ENCODE data around the gene QPRT.
"Not testable (repeated sequence)": the region's sequence is repeated elsewhere in the genome, so short reads cannot be mapped to it uniquely, and the experiment has no call there.

Gene QPRT

GRCh38 chr16:29678691-29679267, at the start of gene QPRT:
QPRT (plus strand) TSS chr16:29679180; CDS start chr16:29679198, 18 bp downstream.
- DNase-seq (ENCODE audit: low spot score): no peak

GRCh38 chr16:29629318-29629717, 49.7 kb upstream of the QPRT start:
- DNase-seq (ENCODE audit: low spot score): not testable (repeated sequence)

- DNase-seq (ENCODE audit: low spot score): not testable (repeated sequence)
Observed at GRCh38 chr16:29631658-29632057, 47.3 kb upstream of the QPRT start.

GRCh38 chr16:29635902-29636301, 43.1 kb upstream of the QPRT start:
- not testable (repeated sequence) for DNase-seq (ENCODE audit: low spot score)

DNA sequence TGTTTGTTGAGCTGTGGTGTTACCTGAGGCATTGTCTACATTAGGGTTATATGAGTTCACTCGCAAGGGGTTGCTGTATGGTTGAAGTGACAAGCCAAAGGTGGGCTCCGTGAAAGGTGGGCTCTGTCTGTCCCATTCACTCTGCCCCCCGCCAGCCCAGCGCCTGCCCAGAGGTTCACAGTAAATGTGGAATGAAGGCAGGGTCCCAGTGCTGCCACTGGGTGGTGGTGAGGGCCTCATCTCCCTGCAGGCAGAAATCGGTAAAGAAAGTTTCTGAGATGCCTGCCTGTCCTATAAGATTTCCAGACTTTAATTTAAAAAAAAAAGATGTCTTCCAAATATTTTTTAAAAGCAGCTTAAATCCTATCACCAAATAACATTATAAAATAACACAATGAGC, 42.6 kb upstream of the QPRT start:
- not testable (repeated sequence) for DNase-seq (ENCODE audit: low spot score)

DNA sequence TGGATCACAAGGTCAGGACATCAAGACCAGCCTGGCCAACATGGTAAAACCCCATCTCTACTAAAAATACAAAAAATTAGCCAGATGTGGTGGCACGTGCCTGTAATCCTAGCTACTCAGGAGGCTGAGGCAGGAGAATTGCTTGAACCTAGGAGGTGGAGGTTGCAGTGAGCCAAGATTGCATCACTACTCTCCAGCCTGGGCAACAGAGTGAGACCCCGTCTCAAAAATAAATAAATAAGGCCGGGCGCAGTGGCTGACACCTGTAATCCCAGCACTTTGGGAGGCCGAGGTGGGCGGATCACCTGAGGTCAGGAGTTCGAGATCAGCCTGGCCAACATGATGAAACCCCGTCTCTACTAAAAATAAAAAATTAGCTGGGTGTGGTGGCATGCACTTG, 40.2 kb upstream of the QPRT start:
- DNase-seq (ENCODE audit: low spot score): not testable (repeated sequence)

DNA sequence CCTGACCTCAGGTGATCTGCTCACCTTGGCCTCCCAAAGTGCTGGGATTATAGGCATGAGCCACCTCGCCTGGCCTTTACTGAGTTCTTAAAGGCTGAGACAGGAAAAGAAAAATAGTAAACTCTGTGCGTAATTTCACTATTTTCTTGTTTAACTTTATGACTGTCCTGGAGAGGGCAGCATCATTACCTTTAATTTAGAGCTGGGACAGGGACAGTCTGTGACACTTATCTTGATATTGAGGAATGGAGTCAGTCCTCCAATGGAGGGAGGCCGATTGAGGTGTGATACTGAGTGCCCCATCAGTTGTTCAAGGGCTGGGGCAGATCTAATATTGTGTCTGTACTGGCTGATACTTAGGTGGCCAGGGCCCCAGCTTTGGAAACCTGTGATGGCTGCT, 37.4 kb upstream of the QPRT start:
- DNase-seq (ENCODE audit: low spot score): peak; percentile 46

- no peak for DNase-seq (ENCODE audit: low spot score)
Observed at GRCh38 chr16:29643596-29643995, 35.4 kb upstream of the QPRT start.

DNA sequence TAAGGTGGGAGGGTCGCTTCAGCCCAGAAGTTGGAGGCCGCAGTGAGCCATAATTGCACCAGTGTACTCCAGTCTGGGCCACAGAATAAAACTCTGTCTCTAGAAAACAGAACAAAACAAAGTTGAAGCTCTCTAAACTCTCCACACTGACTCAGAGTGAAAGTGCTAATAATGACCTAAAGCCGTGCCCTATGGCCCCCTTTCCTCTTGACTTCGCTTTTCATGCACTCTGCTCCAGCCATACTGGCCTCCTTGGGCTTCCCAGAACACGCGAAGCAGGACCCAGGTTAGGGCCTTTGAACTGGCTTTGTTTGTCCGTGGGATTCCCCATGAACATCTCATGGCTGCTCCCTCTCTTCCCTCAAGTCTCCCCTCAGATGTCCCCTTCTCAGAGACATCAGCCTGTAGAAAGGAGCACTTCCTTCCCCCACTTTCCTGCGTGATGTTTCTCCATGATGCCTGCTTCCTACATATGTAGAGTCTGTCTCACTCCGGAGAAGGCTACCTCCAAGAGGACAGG, 34.6 kb upstream of the QPRT start:
- DNase-seq (ENCODE audit: low spot score): no peak

GRCh38 chr16:29644973-29645693, 33.8 kb upstream of the QPRT start:
- no peak for DNase-seq (ENCODE audit: low spot score)

- no peak for DNase-seq (ENCODE audit: low spot score)
Observed at GRCh38 chr16:29645694-29646187, 33.2 kb upstream of the QPRT start.

DNA sequence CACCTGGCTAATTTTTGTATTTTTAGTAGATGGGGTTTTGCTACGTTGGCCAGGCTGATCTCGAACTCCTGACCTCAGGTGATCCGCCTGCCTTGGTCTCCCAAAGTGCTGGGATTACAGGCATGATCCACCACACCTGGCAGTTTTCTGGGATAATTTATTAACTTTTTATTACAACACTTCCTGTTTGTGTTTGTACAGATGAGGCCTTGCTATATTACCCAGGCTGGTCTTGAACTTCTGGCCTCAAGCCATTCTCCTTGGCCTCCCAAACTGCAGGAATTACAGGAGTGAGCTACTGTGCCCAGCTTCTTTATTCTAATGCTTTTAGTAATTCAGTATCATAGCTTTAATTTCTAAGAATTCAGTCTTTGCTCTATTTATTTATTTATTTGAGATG, 32.0 kb upstream of the QPRT start:
- no peak for DNase-seq (ENCODE audit: low spot score)

DNA sequence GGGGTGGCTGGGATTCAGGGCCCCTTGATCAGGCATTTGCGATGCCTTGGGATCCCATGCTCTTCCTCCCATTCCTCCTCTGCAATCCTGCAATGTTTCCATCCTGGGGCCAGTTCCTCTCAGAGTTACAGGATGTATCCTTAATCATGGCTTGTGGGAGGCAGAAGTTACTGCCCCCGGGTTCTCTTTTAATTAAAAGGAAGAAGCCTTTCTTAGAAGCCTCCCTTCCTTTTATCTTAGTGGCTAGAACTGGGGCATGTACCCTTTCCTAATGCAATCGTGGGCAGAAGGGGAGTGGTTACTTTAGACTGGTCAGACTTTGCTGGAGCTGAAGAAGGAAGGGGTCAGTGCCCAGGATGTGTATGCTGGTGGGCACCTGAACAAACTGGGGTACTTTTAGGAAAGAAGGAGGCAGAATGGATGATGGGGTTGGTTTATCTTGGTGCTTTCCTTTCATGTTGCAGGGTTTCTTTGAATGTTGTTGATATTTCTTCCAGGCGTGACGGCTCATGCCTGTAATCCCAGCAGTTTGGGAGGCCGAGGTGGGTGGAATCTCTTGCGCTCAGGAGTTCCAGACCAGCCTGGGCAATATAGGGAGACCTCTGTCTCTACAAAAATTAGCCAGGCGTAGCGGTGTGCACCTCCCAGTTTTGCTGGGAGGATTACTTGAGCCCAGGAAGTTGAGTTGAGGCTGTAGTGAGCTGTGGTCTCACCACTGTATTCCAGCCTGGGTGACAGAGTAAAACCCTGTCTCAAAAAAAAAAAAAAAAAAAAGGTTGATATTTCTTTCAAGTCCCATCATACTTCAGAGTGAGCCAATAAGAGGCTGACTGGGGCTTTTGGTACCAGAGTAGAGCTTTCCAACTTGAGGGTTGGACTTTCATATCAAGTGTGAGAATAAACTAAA, 29.1 kb upstream of the QPRT start:
- DNase-seq (ENCODE audit: low spot score): no peak

DNA sequence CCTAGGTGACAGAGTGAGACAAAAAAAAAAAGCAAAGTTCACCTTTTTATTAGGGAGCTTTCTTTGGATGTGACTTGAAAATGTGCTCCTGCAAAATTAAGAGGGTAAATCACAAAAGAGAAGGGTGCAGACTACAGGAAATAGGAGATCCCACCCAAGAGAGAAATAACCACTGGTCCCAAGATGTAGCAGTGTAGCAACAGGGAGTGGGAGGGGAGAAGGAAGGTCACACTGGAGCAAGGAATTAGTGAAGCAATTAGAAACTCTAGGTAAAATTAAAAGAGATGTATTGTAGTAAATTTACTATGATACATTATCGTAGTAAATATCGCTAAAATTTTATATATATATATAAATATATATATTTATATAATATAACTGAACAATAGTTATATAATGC, 28.2 kb upstream of the QPRT start:
- DNase-seq (ENCODE audit: low spot score): no peak

DNA sequence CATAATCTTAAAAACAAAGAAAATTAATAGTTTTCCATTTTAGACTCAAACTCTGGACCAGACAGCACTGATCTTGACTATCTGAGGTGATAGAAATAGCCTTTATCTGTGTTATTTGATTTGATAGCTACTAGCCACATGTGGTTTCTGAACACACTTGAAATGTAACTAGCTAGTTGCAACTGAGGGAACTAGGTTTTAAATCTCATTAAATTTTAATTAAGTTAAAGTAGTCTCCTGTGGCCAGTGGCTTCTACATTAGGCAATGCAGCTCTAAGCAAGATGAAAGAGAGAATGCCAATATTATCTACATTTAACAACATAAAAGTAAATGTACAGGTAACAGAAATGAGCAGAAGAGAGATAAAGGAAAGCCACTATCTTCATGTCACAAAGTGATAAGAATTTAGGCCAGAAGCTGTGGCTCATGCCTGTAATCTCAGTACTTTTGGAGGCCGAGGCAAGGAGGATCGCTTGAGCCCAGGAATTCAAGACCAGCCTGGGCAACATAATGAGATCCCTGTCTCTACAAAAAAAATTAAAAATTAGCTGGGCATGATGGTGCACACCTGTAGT, 27.1 kb upstream of the QPRT start:
- no peak for DNase-seq (ENCODE audit: low spot score)

- DNase-seq (ENCODE audit: low spot score): no peak
Observed at GRCh38 chr16:29653471-29653870, 25.5 kb upstream of the QPRT start.

DNA sequence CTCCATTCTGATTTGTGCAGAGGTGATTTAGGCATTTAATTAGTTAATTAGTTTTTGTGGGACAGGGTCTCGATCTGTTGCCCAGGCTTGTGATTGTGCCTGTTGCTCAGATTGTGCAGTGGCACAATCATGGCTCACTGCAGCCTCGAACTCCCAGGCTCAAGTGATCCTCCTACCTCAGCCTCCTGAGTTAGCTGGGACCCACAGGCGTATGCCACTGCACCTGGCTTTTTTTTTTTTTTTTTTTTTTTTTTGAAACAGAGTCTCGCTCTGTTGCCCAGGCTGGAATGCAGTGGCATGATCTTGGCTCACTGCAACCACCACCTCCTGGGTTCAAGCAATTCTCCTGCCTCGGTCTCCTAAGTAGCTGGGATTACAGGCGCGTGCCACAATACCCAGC, 25.1 kb upstream of the QPRT start:
- DNase-seq (ENCODE audit: low spot score): not testable (repeated sequence)

DNA sequence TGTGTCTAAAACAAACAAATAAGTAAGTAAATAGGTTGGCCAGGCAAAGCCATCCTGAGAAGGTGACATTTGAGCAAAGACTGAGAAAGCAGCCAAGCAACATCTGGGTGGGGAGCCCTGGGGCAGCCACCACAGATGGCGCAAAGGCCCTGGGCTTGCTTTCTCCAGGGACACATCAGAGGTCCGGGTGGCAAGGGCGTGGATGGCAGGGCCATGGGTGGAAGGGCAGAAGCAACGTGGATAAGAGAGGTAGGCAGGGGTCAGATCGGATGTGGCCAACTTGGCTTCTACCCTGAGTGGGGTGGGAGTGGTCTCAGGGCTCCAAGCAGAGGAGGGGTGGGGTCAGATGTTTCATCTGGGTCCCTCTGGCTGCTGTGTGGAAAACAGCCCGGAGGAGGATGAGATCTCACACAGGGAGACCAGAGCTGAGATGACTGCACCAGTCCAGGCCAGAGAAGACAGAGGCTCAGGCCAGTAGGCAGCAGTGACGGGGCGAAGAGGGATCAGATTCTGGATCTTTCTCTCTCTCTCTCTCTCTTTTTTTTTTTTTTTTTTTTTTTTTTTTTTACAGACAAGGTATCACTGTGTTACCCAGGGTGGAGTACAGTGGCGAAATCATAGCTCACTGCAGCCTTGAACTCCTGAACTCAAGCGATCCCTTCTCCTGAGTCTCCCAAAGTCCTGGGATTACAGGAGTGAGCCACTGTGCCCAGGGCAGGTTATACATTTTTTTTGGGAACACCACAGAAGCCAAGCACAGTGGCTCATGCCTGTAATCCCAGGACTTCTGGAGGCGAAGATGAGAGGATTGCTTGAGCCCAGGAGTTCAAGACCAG, 22.1 kb upstream of the QPRT start:
- no peak for DNase-seq (ENCODE audit: low spot score)

- no peak for DNase-seq (ENCODE audit: low spot score)
Observed at GRCh38 chr16:29658705-29659104, 20.3 kb upstream of the QPRT start.

DNA sequence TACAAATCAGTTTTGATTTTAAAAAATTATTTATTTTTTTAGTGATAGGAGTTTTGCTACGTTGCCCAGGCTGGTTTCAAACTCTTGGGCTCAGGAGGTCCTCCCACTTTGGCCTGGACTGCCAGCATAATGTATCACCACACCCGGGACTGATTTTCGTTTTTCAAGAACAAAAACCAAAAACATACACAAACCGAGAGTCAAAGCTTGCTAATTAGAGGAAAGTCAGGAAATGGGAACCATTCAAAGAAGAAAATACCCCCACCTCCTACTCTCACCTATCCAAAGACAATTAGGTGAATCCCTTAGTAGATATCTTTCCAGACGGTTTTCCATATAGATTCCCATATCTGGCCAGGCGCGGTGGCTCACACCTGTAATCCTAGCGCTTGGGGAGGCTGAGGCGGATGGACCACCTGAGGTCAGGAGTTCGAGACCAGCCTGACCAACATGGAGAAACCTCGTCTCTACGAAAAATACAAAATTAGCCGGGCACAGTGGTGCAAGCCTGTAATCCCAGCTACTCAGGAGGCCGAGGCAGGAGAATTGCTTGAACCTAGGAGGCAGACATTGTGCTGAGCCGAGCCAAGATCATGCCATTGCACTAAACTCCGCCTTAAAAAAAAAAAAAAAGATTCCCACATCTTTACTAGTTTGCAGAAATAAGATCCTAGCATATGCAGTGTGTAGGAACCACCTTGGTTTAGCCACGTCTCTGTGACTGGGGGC, 16.8 kb upstream of the QPRT start:
- DNase-seq (ENCODE audit: low spot score): no peak

DNA sequence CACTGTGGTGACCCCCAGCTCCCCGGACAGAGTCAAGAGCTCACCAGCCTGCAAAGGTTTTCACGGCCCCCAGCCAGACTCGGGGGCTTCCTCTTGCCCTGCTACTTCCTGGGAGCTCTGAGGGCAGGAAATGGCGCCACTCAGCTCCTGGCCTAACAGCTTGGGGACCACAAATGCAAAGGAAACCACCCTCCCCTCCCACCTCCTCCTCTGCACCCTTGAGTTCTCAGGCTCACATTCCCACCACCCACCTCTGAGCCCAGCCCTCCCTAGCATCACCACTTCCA, 16.3 kb upstream of the QPRT start:
- DNase-seq (ENCODE audit: low spot score): no peak

All from CD4-positive, alpha-beta T cell treated with Interleukin-15 for 4 hours (primary cell).